Left lobe of liver (tissue), 2 donors: ENCODE data around the gene EXOC6B. TPM values are rescaled to one million over a fixed set of nuclear protein-coding genes. Genes with fewer than 3 reads are reported as not detected.

Experiments used
- ATAC-seq: fragments of 200-7000 bp; cut with Tn5 transposase; one replicate; pipeline ENCODE4 v1.9.1; 2020; ENCODE audit warnings: mild to moderate bottlenecking, moderate library complexity
- DNase-seq: peaks from one replicate; pipeline ENCODE4 v3.0.0-alpha.2; 2020; ENCODE audit warnings: low spot score
- total RNA-seq: library from RNA; stranded (reverse); gene quantifications from one replicate; pipeline ENCODE4 v1.2.1, GENCODE V29; 2021
- donor health status: DM: no; HTN: no; CAD: no; lungs with moderate emphysema.
- donor health status: DM: no; HTN: yes; CAD: no.

Gene EXOC6B
- total RNA-seq, 1 donor from 2014 or later, result 9.1 TPM

- DNase-seq (no peak), ATAC-seq (no peak)
Observed at GRCh38 chr2:72300147-72300684, 525.6 kb downstream of the EXOC6B start.

- DNase-seq (no peak), ATAC-seq (no peak)
Observed at GRCh38 chr2:72293620-72294019, 532.2 kb downstream of the EXOC6B start.

- no peak for DNase-seq
- ATAC-seq, result no peak
Observed at GRCh38 chr2:72292433-72292832, 533.4 kb downstream of the EXOC6B start.

DNA sequence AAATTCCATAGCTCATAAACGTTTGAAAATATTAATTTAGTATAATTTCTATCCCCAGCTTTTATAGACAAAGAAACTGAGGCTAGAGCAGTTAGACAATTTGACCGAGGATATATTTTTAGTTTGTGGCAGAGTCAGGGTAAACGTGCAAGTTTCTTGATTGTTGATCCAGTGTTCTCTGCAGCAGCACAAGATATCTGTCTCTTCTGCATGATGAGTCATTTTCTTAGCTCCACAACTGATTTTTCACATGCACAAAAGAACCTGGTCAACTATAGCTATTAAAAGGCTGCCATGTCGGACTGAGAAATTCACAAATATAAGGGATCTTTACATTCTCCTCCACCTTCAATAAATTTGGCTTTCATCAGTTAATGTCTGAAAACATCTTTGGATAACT lies 534.8 kb downstream of the EXOC6B start:
- no peak for DNase-seq
- ATAC-seq, result no peak

DNA sequence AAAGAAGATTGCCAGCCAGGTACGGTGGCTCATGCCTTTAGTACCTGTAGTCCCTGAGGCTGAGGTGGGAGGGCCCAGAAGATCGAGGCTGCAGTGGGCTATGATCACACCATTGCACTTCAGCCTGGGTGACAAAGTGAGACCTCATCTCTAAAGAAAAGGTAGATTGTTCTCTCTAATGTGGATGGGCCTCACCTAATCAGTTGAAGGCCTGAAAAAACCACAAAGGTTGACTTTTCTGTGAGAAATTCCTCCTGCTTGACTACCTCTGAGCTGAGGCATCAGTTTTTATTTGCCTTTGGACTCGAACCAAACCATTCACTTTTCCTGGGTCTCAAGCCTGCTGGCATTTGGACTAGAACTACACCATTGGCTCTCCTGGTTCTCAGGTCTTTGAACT lies 536.1 kb downstream of the EXOC6B start:
- DNase-seq (no peak), ATAC-seq (no peak)

- ATAC-seq (no peak), DNase-seq (no peak)
Observed at GRCh38 chr2:72289283-72289682, 536.5 kb downstream of the EXOC6B start.

DNA sequence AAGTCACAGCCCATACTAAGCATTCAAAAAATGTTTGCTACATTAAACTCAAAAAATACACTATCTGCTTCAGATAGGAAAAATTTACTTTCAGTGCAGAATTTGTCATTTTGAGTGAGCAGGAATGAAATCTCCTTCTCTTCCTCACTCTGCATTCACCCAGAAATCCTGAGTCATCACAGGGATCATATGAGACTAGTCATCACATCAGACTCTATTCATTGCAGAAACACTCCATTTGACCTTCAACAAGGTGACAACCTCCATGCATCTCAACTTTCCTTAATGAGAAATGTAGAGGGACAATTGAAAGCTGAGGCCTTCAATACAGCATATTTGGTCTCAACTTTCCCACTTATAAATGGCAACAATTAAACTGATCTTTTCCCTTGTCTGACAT lies 547.8 kb downstream of the EXOC6B start:
- ATAC-seq (no peak), DNase-seq (no peak)

GRCh38 chr2:72276876-72277275 lies 549.0 kb downstream of the EXOC6B start:
- ATAC-seq (no peak), DNase-seq (no peak)

DNA sequence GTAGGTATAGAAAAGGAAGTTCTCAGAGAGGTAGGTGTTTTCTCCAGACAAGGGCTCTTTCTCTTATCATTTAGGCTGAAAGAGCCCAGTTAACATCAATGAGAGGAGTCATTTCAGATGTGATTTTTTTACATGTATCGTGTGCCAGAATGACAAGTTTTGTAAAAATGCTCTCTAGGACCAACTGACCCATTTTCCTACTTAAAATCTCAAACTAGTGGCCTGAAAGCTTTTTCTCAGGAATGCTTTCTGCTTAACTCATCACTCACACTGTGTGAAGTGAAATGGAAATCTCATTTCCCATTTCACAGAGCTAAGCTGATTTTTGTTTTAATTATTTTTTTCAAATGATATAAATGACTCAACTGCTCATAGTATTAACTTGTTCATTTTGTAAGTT lies 549.5 kb downstream of the EXOC6B start:
- DNase-seq, result no peak

DNA sequence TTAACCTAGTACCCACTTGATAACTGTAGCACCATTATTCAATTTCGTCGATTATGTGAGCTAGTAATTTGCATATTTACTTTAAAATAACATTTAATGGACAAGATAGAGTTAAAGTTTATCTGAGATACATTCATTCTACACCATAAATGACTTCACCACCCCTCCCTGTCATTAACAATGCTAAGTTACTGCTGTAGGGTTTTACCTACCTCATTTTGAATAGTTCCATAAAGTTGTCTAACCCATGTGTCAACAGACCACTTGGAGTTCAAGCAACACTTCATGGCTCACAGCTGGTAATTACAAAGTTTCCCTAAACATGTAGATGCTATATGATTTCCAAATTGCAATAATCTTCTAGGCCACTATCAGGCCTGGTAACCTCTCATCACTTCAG lies 550.7 kb downstream of the EXOC6B start:
- ATAC-seq, result no peak

More for the DNA sequence above, 549.5 kb downstream of the EXOC6B start:
- ATAC-seq, result no peak

GRCh38 chr2:72274380-72274797 lies 551.4 kb downstream of the EXOC6B start:
- DNase-seq (no peak), ATAC-seq (peak; percentile 31)

More for the DNA sequence above, 550.7 kb downstream of the EXOC6B start:
- DNase-seq, result no peak

- DNase-seq (no peak), ATAC-seq (no peak)
Observed at GRCh38 chr2:72273384-72273783, 552.4 kb downstream of the EXOC6B start.

DNA sequence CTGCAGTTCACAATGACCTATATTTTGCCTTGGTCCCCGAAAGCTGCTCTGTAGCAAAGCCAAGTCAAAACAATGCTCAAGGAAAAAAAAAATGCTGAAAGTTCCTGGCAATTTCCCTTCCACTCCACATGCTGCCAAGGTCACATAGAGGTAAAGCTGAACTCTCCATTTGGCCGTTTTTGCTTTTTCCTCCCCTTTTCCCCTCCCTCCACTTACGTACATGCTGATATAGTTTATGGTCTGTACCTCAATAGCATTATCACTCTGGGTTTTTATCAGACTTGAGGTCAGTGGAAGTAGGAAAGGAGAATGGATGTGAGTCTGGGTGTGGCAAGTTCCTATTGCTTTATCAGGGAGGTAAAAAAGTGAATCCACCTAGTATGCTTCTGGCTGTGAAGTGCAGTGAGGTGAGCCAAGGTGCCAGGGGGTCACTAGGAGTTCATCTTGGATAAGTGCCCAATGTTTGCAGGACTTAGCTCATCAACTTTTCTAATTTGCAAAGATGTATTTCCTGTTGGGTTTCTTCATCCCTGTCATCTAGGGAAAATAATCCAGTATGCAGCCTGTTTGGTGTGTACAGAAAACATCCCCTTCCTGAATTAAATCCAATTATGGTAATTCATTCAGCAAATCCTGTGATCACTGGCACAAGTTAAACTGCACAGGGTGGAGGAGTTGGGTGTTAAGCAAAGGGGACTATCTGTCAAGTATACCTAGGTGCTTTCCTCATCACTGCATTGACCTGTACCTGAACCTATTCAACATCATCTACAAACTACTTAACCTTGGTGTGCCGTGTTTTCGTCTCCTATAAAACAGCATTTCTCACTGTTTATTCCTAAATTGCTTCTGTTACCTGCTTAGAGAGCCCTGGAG lies 553.8 kb downstream of the EXOC6B start:
- ATAC-seq (peak; percentile 64), DNase-seq (no peak)

- ATAC-seq, result no peak
Observed at GRCh38 chr2:72271276-72271614, 554.6 kb downstream of the EXOC6B start.

GRCh38 chr2:72270556-72271275 lies 555.1 kb downstream of the EXOC6B start:
- DNase-seq, result no peak
- ATAC-seq, result no peak

More at GRCh38 chr2:72271276-72271614, 554.6 kb downstream of the EXOC6B start:
- no peak for DNase-seq

GRCh38 chr2:72263776-72264060 lies 562.1 kb downstream of the EXOC6B start:
- ATAC-seq (no peak), DNase-seq (no peak)

- DNase-seq, result no peak
- no peak for ATAC-seq
Observed at GRCh38 chr2:72263043-72263775, 562.6 kb downstream of the EXOC6B start.

DNA sequence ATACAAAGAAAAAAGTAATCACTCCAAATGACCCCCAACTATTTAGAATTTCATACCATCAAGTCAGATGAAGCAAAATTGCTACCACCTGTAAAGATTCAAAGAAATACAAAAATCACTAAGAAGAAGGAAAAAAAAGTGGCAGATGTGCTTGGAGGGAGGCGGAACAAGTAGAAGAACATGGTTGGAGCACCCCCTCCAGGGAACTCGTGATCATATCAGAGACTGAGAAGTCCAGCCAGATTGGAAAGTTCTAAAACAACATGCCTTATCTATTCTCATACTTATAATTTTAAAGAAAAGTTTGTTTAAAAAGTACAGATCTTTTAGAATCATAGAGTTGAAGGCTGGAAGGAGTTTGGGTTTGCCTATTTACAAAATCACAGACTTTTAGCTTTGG lies 564.8 kb downstream of the EXOC6B start:
- no peak for DNase-seq
- no peak for ATAC-seq

DNA sequence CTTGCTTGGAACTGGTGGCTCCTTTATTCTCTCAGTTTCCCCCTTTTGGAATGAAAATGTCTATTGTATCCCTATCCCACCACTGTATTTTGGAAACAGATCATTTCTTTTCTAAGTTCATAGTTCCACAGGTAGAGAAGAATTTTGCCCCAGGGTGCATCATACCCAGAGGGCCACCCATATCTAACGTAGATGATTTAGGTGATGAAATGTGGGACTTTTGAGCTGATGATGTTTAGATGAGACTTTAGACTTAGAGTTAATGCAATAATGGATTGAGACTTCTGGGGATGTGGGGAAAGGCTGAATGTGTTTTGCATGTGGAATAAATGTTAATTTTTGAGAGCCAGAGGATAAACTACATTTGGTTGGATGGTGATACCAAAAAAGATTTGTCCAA lies 570.3 kb downstream of the EXOC6B start:
- no peak for DNase-seq
- no peak for ATAC-seq

GRCh38 chr2:72254831-72255451 lies 570.9 kb downstream of the EXOC6B start:
- ATAC-seq, result no peak
- no peak for DNase-seq

DNA sequence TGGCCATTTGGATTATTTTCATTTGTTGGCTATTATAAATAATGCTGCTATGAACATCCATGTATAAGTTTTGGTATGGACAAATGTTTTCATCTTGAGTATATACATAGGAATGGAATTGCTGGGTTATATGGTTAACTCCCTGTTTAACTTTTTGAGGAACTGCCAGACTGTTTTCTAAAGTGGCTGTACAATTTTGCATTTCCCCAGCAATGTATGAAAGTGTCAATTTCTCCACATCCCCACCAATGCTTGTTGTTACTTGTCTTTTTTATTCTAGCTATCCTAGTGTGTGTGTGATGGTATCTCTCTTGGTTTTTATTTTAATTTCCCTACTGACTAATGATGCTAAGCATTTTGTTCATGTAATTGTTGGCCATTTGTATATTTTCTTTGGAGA lies 587.5 kb downstream of the EXOC6B start:
- ATAC-seq, result no peak
- DNase-seq, result no peak
